Parathyroid adenoma (tissue), 2 donors: ENCODE data around the gene BIRC3.
A peak's percentile ranks its signal among the peaks of the same experiment; 100 is the strongest.

Experiments used
- H2AFZ ChIP-seq: fragments of 300-600 bp; sonication (generic); one replicate; pipeline ENCODE4 v1.7.0; 2017; ENCODE audit warnings: antibody characterized with exemption, mild to moderate bottlenecking
- H3K27ac ChIP-seq: fragments of 300-600 bp; sonication (generic); one replicate; pipeline ENCODE4 v1.7.0; 2017
- H3K27me3 ChIP-seq: fragments of 300-600 bp; sonication (generic); one replicate; pipeline ENCODE4 v1.7.0; 2017; ENCODE audit warnings: low read length; ENCODE audit not compliant: control insufficient read depth, insufficient read depth
- H3K36me3 ChIP-seq: fragments of 300-600 bp; sonication (generic); one replicate; pipeline ENCODE4 v1.7.0; 2017; ENCODE audit warnings: low read length; ENCODE audit not compliant: control insufficient read depth, insufficient read depth
- H3K4me1 ChIP-seq: fragments of 300-600 bp; sonication (generic); one replicate; pipeline ENCODE4 v1.7.0; 2017; ENCODE audit warnings: control low read depth
- H3K4me2 ChIP-seq: fragments of 300-600 bp; sonication (generic); one replicate; pipeline ENCODE4 v1.7.0; 2017; ENCODE audit warnings: low read length
- H3K4me3 ChIP-seq: fragments of 300-600 bp; sonication (generic); one replicate; pipeline ENCODE4 v1.7.0; 2017; ENCODE audit warnings: low read depth, low read length
- H3K79me2 ChIP-seq: fragments of 300-600 bp; sonication (generic); one replicate; pipeline ENCODE4 v1.7.0; 2017; ENCODE audit warnings: control low read depth
- H3K9ac ChIP-seq: fragments of 300-600 bp; sonication (generic); one replicate; pipeline ENCODE4 v1.7.0; 2017; ENCODE audit warnings: mild to moderate bottlenecking
- H3K9me3 ChIP-seq: fragments of 300-600 bp; sonication (generic); one replicate; pipeline ENCODE4 v1.7.0; 2017; ENCODE audit warnings: low read length; ENCODE audit not compliant: control insufficient read depth
- CTCF ChIP-seq: fragments of 300-600 bp; sonication (generic); IDR thresholded peaks from one replicate; pipeline ENCODE4 v1.7.0; 2017; ENCODE audit warnings: antibody characterized with exemption, mild to moderate bottlenecking
- donor health status: primary hyperparathyroidism.

BIRC3 gene

GRCh38 chr11:102317099-102317767, at the start of gene BIRC3:
TSS of gene BIRC3 (plus strand) at chr11:102317484. CDS start at chr11:102324510, 7,026 bp downstream.
- H3K79me2 ChIP-seq: no peaks in the 10 kb centered on the region
- H3K4me3 ChIP-seq: peak within 1 kb of the TSS; percentile 47
- H3K27me3 ChIP-seq: no peaks in the 10 kb centered on the region
- H3K9ac ChIP-seq: no peak within 1 kb of the TSS
- no peaks in the 10 kb centered on the region for H3K36me3 ChIP-seq
- H3K4me1 ChIP-seq: no peaks in the 10 kb centered on the region
- H3K4me2 ChIP-seq: peak within 1 kb of the TSS; percentile 66
- no peak within 1 kb of the TSS for H3K27ac ChIP-seq
- TF ChIP-seq CTCF: no peak
- peak within 1 kb of the TSS; percentile 82 for H2AFZ ChIP-seq
- H3K9me3 ChIP-seq: no peaks in the 10 kb centered on the region

DNA sequence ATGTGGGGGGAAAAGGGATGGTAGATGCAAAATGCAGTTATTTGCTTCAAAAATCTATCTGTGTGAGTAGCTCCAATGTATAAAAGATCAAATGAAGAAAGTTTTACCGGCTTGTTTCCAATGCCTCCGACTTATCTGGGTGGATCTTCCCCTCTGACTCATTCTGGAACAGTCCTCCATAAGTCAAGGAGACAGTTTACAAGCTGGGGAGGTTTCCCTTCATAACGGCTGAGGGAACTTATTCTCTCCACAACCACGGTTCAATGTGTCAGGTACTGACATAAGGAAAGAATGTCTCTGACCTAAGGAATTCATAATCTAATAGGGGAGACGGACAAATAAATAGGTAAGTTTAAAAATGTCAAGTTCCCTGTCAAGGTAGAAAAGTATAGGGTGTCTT, 49.7 kb upstream of the BIRC3 start:
- Histone ChIP-seq H3K4me3 (no peak overlapping the region), H3K4me1 (no peaks in the 10 kb centered on the region), H2AFZ (no peak overlapping the region), H3K9me3 (no peaks in the 10 kb centered on the region), H3K27me3 (no peaks in the 10 kb centered on the region), H3K9ac (no peak overlapping the region), H3K4me2 (no peak overlapping the region), H3K79me2 (no peaks in the 10 kb centered on the region), H3K27ac (no peak overlapping the region), H3K36me3 (no peaks in the 10 kb centered on the region)
- no peak for TF ChIP-seq CTCF

DNA sequence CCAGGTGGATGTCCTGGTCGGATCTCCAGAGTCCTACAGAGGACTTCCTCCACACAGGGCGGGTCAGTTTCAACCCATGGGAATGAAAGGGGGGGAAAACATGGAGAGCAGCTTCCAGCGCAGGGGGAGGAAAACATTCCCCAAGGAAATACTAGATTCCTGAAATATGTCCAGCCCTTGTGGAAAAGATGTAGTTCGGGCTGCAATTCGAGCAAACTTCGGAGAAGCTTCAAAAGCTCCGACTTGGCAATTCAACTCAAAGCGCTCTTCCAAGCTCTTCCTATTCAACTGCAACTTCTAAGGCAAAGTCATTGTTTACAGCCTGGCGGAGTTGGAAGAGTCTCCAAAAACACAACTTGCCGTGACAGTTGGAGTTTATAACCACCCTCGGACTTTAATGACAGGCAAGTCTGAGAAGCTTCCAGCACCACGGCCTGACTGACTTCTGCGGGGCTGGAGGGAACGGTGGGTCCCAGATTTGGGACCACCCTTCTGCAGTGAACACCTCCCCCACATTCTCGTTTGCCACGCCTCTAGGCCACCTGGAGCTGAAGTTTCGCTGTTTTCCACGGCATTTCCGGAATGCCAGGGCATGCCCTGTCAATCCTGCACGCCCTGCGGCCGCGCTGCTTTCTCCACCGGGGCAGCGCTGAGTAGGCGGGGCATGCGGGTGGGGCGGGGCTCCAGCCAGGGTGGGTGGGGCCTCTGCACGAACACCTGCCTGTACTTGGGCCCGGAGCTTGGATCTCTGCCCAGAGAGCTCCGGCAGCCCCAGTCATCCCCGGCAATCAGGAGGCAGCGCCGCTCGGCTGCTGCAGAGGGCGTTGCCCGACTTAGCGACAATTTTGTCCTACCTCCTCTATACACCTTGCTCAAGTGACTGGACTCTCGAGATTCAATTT, 49.0 kb upstream of the BIRC3 start:
- Histone ChIP-seq H3K27me3 (no peaks in the 10 kb centered on the region), H3K9me3 (no peaks in the 10 kb centered on the region), H2AFZ (peak overlapping the region; percentile 75), H3K4me1 (no peaks in the 10 kb centered on the region), H3K4me3 (no peak overlapping the region), H3K79me2 (no peaks in the 10 kb centered on the region), H3K36me3 (no peaks in the 10 kb centered on the region), H3K4me2 (no peak overlapping the region), H3K27ac (peak overlapping the region; percentile 32), H3K9ac (no peak overlapping the region)
- peak; percentile 24 for TF ChIP-seq CTCF

- no peaks in the 10 kb centered on the region for H3K9me3 ChIP-seq
- H3K4me3 ChIP-seq: no peak overlapping the region
- H3K4me2 ChIP-seq: no peak overlapping the region
- no peaks in the 10 kb centered on the region for H3K4me1 ChIP-seq
- H3K36me3 ChIP-seq: no peaks in the 10 kb centered on the region
- peak; percentile 1 for TF ChIP-seq CTCF
- no peak overlapping the region for H3K9ac ChIP-seq
- no peaks in the 10 kb centered on the region for H3K27me3 ChIP-seq
- no peaks in the 10 kb centered on the region for H3K79me2 ChIP-seq
- H2AFZ ChIP-seq: peak overlapping the region; percentile 75
- no peak overlapping the region for H3K27ac ChIP-seq
Observed at GRCh38 chr11:102268985-102269470, 48.3 kb upstream of the BIRC3 start.
